Measurements from ENCODE around the gene NEUROD2.
A peak's percentile ranks its signal among the peaks of the same experiment; 100 is the strongest.

The NEUROD2 gene

DNA sequence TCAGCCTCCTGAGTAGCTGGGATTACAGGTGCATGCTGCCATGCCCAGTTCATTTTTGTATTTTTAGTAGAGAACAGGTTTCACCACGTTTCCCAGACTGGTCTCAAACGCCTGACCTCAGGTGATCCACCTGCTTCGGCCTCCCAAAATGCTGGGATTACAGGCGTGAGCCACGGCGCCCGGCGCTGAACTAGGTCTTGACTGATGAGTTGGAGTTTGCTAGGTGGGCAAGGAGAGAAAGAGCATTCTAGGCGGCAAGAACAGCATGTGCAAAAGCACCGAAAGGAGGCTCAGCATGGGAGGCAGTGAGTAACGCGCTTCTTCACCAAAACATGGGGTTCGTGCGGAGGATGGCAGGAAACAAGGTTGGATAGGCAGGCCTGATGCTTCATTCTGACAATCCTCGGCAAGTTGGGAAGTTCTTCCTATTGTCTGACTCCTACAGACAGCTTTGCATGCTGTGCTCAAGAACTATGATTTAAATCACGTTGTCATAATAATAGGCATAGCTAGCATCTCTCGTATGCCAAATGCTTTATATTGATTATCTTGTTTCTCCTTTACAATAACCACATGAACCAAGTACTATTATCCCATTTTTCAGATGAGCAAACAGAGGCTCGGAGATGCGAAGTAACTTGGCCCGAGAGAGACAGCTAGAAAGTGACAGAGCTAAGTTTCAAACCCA lies 26.5 kb downstream of the NEUROD2 start:
- DNase-seq (ENCODE audit: low read depth in 3 of 3, low spot score in 1 of 3), result no peak

- no peak for DNase-seq (ENCODE audit: low read depth in 3 of 3, low spot score in 1 of 3)
Observed at GRCh38 chr17:39580082-39580468, 27.6 kb downstream of the NEUROD2 start.

DNA sequence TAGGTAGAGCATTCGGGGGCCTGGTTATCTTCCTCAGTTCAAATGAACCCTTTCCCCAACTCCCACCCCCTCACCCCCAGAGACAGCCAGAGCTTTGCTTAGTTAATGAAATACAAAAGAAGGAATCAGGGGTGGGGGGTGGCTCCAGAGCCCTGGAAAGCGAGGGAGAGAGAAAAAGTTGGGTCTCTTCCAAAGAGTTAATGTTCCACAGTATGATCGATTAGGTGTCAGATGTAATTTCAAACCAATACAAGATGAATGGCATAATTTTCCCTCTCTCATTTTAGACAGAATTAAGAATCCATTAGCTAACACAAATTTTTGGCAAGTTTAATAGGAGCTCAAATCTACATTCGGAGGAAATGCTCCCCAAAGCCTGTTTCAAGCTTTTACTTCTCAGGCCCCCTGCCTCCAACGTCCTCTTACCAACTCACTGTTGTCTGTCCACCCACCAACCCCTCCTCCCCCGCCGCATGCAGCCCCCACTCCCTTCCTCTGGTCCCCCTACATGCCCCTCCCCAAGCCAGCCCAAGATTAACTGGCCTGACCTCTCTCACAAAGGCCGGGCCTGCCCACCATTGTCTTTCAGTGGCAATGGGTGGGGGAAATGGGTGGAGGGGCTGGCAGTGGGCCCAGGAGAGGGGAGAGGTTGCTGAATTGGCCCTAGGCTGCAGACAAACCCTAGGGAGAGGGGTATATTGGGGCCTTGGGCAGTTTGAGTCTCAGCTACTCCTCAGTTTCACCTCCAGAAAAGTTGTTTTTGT lies 28.2 kb downstream of the NEUROD2 start:
- no peak for DNase-seq (ENCODE audit: low read depth in 3 of 3, low spot score in 1 of 3)

- no peak for DNase-seq (ENCODE audit: low read depth in 3 of 3, low spot score in 1 of 3)
Observed at GRCh38 chr17:39578272-39578671, 29.4 kb downstream of the NEUROD2 start.

DNA sequence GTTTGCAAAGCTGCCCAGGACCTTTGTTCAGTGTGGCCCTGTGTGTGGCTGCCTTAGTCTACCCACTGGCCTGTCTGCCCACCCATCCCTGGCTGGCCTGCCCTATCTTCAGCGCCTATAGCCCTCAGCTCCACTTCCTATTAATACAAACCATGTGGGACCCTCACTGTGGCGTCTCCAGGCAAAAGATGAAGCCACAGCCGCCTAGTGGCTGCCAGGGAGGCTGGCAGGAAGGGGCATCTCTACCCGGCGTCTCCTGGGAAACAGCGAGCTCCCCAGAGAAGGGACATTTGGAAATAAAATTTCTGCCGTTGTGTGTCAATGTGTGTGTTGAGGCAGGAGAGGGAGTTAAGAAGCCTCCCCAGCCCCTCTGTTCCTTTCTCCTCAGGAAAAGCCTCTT lies 31.5 kb downstream of the NEUROD2 start:
- no peak for DNase-seq (ENCODE audit: low read depth in 3 of 3, low spot score in 1 of 3)

- DNase-seq (ENCODE audit: low read depth in 3 of 3, low spot score in 1 of 3), result peak in 1 of 3 donors; percentile 7
Observed at GRCh38 chr17:39573447-39574298, 34.0 kb downstream of the NEUROD2 start.

GRCh38 chr17:39572121-39572520 lies 35.6 kb downstream of the NEUROD2 start:
- DNase-seq (ENCODE audit: low read depth in 3 of 3, low spot score in 1 of 3), result no peak

DNA sequence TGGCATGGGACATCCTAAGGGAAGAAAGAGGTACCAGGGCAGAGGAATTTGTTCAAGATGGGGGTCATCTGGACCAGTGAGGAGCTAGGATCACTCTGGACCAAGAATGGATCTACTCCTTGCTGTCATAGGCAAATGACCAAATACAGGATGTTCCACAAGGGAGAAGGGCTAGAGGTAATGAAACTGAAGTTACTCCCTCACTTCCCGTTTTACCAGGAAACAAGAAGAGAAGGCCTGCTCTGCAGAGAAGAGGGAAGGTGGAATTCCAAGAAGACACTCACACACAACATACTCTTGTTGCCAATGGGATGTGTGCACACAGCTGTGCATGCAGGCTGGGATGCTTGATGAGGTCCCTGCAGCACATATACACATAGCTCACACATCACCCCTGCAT lies 38.6 kb downstream of the NEUROD2 start:
- DNase-seq (ENCODE audit: low read depth in 3 of 3, low spot score in 1 of 3), result no peak

- no peak for DNase-seq (ENCODE audit: low read depth in 3 of 3, low spot score in 1 of 3)
Observed at GRCh38 chr17:39568702-39569101, 39.0 kb downstream of the NEUROD2 start.

DNA sequence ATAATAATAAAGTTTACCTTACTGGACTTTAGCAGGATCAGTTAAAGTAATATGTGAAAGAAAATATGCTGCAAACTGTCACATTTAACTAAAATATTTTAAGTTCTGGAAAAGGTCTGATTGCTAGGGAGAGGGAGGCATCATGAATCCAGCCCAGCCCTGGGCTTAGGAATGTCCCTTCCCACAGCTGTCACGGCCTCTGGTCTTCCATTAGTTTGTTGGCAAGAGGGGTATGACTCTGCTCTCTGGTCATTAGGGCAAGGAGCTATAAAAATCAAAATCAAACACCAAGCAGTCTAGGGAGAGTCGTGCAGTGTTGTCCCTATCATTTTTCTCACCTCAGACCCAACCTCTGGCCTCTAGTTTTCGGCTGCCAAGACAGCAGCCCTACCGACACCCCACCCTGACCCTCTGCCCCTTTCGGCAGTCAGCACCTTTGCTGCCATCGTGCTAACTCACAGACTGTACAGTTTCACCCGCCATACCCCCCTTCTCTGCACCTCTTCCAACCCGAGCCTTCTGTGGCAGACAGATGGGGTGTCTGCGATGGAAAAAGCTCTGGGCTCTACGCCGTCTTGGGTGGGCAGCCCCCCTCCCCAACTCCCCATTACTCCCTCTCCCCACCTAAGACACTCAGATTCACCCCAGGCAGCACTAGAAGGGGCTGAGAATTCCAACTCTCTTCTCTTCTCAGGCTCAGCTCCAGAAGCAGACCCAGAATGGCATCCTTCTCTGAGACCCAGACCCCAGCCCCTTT lies 41.4 kb downstream of the NEUROD2 start:
- no peak for DNase-seq (ENCODE audit: low read depth in 3 of 3, low spot score in 1 of 3)

GRCh38 chr17:39564211-39564848 lies 43.4 kb downstream of the NEUROD2 start:
- no peak for DNase-seq (ENCODE audit: low read depth in 3 of 3, low spot score in 1 of 3)

DNA sequence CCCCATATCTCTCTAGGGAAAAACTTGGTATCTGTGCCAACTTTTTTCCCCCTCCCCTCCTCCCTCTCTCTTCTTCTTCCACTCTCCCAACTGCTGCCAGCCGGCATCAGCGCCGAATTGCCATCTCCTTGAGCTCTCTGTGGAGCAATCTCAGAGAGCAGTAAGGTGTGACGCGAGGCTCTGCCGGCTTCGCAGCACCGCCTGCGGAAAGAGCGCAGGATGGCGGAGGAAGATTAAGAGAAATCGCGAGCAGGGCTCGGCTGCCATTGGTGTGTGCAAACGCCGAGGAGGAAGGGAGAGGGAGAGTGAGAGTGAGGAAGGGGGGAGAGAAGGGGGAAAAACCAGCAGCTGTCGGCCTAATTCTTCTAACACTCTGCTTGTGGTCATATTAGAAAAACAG lies 44.2 kb downstream of the NEUROD2 start:
- no peak for DNase-seq (ENCODE audit: low read depth in 3 of 3, low spot score in 1 of 3)

DNA sequence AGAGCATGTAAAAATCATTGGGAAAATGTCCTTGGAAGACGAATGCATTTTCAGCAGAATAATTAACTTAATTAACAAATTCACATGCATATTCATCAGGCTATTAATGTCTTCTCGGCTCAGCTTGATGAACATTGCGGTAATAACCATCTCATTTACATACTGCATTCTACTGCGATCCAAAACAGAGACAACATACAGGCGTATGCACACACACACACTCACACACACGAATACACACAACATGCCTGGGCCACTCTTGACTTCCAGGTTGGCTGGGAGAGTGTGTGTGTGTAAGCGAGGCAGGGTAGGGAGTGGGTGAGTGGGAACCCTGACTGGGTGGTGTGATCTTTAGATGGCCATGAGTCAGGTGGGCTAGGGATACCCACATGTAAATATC lies 44.7 kb downstream of the NEUROD2 start:
- no peak for DNase-seq (ENCODE audit: low read depth in 3 of 3, low spot score in 1 of 3)

- DNase-seq (ENCODE audit: low read depth in 3 of 3, low spot score in 1 of 3), result no peak
Observed at GRCh38 chr17:39562395-39562794, 45.3 kb downstream of the NEUROD2 start.

DNA sequence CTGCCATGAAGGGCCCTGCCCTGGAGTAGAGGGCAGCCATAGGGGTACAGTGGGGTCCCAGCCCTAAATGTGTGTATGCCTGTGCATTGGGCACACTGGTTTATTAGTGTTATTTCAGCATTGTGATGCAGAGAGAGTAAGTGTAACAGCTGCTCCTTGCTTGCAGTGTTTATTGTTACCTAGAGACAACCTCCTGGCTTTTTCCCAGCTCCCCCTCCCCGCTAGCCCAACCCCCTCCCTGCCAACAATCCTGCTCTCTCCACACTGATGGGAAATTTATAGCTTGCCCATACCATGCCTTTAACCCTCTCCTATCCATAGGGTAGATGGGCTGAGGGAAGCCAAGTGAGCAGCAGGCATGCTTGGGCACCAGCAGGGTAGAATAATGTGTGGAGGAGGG lies 51.3 kb downstream of the NEUROD2 start:
- DNase-seq (ENCODE audit: low read depth in 3 of 3, low spot score in 1 of 3), result no peak

GRCh38 chr17:39555368-39555767 lies 52.4 kb downstream of the NEUROD2 start:
- no peak for DNase-seq (ENCODE audit: low read depth in 3 of 3, low spot score in 1 of 3)

Measured in stimulated activated CD4-positive, alpha-beta T cell treated with anti-CD3 and anti-CD28 coated beads, TNF-alpha, amount 100 ng/mL, for 1 hour (primary cell).